PFSK-1 (cell line): ENCODE data around the gene MRPL14.

Source experiments
- POLR2AphosphoS5 ChIP-seq: IDR thresholded peaks from 2 replicates; pipeline ENCODE4 v1.6.1; 2012; ENCODE audit warnings: low read depth, mild to moderate bottlenecking, control low read depth, low read length, moderate library complexity
- SIN3A ChIP-seq: IDR thresholded peaks from 2 replicates; pipeline ENCODE4 v1.6.1; 2012; ENCODE audit warnings: mild to moderate bottlenecking, low read length, moderate library complexity, borderline replicate concordance; ENCODE audit not compliant: insufficient read depth
- TAF1 ChIP-seq: IDR thresholded peaks from 2 replicates; pipeline ENCODE4 v1.6.1; 2012; ENCODE audit warnings: low read length, control low read depth, borderline replicate concordance; ENCODE audit not compliant: insufficient read depth

DNA sequence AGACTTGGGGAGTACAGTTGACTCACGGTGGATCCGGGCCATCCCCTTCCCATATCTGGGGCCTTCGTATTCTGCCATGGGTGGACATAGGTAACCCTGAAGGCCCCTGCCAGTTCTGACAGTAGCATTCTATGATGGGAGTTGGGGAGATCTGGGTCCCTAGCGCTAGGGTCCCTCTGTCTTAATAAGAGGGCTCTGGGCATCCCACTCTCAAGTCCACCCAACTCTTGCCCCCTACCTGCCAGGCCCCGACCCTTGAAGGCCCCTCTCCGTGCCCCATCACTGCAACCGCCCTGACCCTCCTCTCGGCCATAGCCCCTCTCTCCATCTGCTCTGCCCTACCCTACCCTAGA, 24.8 kb upstream of the MRPL14 start:
- TF ChIP-seq SIN3A: no peak
- no peak for TF ChIP-seq TAF1
- no peak for TF ChIP-seq POLR2AphosphoS5
